HepG2 (cell line): ENCODE results near the gene MARK2. TPM values are rescaled to one million over a fixed set of nuclear protein-coding genes. Genes with fewer than 3 reads are reported as not detected.

Experiments used
- ATF7-NPFF ChIP-seq: sonication (generic); formaldehyde crosslinking; IDR thresholded peaks from 2 replicates; pipeline ENCODE4 v1.8.1; 2023; ENCODE audit warnings: mild to moderate bottlenecking, low read depth, missing genetic modification reagents, moderate library complexity
- BORCS8-MEF2B ChIP-seq: sonication (generic); formaldehyde crosslinking; IDR thresholded peaks from 2 replicates; pipeline ENCODE4 v1.8.0; 2022; ENCODE audit warnings: mild to moderate bottlenecking, missing genetic modification reagents
- BRD4 ChIP-seq: sonication (generic); formaldehyde crosslinking; IDR thresholded peaks from 2 replicates; pipeline ENCODE4 v1.4.0; 2020; ENCODE audit warnings: missing genetic modification reagents
- DMAP1 ChIP-seq: IDR thresholded peaks from 2 replicates; pipeline ENCODE4 v1.6.1; 2016
- ESRRA ChIP-seq: sonication (generic); formaldehyde crosslinking; IDR thresholded peaks from 2 replicates; pipeline ENCODE4 v1.5.1; 2020; ENCODE audit warnings: mild to moderate bottlenecking, low read depth, missing genetic modification reagents
- FLYWCH1 ChIP-seq: sonication (generic); formaldehyde crosslinking; IDR thresholded peaks from 2 replicates; pipeline ENCODE4 v1.8.1; 2023; ENCODE audit warnings: mild to moderate bottlenecking, missing genetic modification reagents
- FOXC1 ChIP-seq: sonication (generic); formaldehyde crosslinking; IDR thresholded peaks from 2 replicates; pipeline ENCODE4 v1.8.0; 2022; ENCODE audit warnings: mild to moderate bottlenecking, missing genetic modification reagents, borderline replicate concordance
- FOXO4 ChIP-seq: sonication (generic); formaldehyde crosslinking; conservative IDR thresholded peaks from 2 replicates; pipeline ENCODE4 v1.8.1; 2023; ENCODE audit warnings: missing genetic modification reagents
- HMGXB3 ChIP-seq: sonication (generic); formaldehyde crosslinking; IDR thresholded peaks from 2 replicates; pipeline ENCODE4 v1.4.0; 2020; ENCODE audit warnings: missing genetic modification reagents, borderline replicate concordance
- MIER3 ChIP-seq: IDR thresholded peaks from 2 replicates; pipeline ENCODE4 v1.6.1; 2016; ENCODE audit warnings: missing compliant biosample characterization, borderline replicate concordance
- NR2C2 ChIP-seq: sonication (generic); formaldehyde crosslinking; IDR thresholded peaks from 2 replicates; pipeline ENCODE4 v1.4.0; 2020; ENCODE audit warnings: missing genetic modification reagents, mild to moderate bottlenecking, moderate library complexity, borderline replicate concordance
- RFX1 ChIP-seq: fragments of 450-650 bp; IDR thresholded peaks from 2 replicates; pipeline ENCODE4 v1.6.1; 2017
- SAP130 ChIP-seq: IDR thresholded peaks from 2 replicates; pipeline ENCODE4 v1.6.1; 2016; ENCODE audit warnings: low read depth
- SMAD9 ChIP-seq: sonication (generic); formaldehyde crosslinking; IDR thresholded peaks from 2 replicates; pipeline ENCODE4 v1.5.1; 2020; ENCODE audit warnings: mild to moderate bottlenecking, missing genetic modification reagents
- SNAPC4 ChIP-seq: sonication (generic); formaldehyde crosslinking; IDR thresholded peaks from 2 replicates; pipeline ENCODE4 v1.4.0; 2020; ENCODE audit warnings: mild to moderate bottlenecking, missing genetic modification reagents
- ZFP82 ChIP-seq: sonication (generic); formaldehyde crosslinking; IDR thresholded peaks from 2 replicates; pipeline ENCODE4 v1.5.1; 2020; ENCODE audit warnings: mild to moderate bottlenecking, missing genetic modification reagents, borderline replicate concordance
- ZFP90 ChIP-seq: sonication (generic); formaldehyde crosslinking; IDR thresholded peaks from 2 replicates; pipeline ENCODE4 v1.8.0; 2022; ENCODE audit warnings: missing genetic modification reagents, mild to moderate bottlenecking, inconsistent platforms, borderline replicate concordance
- ZNF333 ChIP-seq: sonication (generic); formaldehyde crosslinking; IDR thresholded peaks from 2 replicates; pipeline ENCODE4 v1.4.0; 2020; ENCODE audit warnings: mild to moderate bottlenecking, missing genetic modification reagents, borderline replicate concordance
- ZNF549 ChIP-seq: sonication (generic); formaldehyde crosslinking; IDR thresholded peaks from 2 replicates; pipeline ENCODE4 v1.5.0; 2020; ENCODE audit warnings: missing genetic modification reagents
- ZNF605 ChIP-seq: sonication (generic); formaldehyde crosslinking; IDR thresholded peaks from 2 replicates; pipeline ENCODE4 v1.8.0; 2022; ENCODE audit warnings: mild to moderate bottlenecking, missing genetic modification reagents
- ZNF670 ChIP-seq: sonication (generic); formaldehyde crosslinking; IDR thresholded peaks from 2 replicates; pipeline ENCODE4 v1.8.0; 2022; ENCODE audit warnings: mild to moderate bottlenecking, missing genetic modification reagents, borderline replicate concordance
- polyA plus RNA-seq, 8 experiments: library from polyadenylated mRNA; depleted of rRNA in 3 of 8; stranded (reverse) in 7 of 8; unstranded in 1 of 8; fragments of >200 nt; fragmentation: Illumina TruSeq in 4 of 8; extraction: Trizol in 4 of 8; gene quantifications; 2 replicates each; pipeline versions ENCODE4 v1.2.1 to v1.2.3, GENCODE V29; 2011 to 2016; ENCODE audit warnings: low read depth in 4 of 8, missing spikeins in 1 of 8, mixed read lengths in 1 of 8; ENCODE audit not compliant: insufficient read depth in 1 of 8
- total RNA-seq, 5 experiments: library from RNA; depleted of rRNA; stranded (reverse); fragments of >200 nt; fragmentation: Illumina TruSeq; extraction: Trizol; gene quantifications; 2 replicates each; pipeline ENCODE4 v1.2.3, GENCODE V29; 2016; ENCODE audit warnings: low read depth in 1 of 5

MARK2 gene
- total and polyA plus RNA-seq, 2 of the 13 experiments (the other 11 are each of a cell fraction or from before 2014, with no cell fraction given), result 13.5 to 13.9 TPM

DNA sequence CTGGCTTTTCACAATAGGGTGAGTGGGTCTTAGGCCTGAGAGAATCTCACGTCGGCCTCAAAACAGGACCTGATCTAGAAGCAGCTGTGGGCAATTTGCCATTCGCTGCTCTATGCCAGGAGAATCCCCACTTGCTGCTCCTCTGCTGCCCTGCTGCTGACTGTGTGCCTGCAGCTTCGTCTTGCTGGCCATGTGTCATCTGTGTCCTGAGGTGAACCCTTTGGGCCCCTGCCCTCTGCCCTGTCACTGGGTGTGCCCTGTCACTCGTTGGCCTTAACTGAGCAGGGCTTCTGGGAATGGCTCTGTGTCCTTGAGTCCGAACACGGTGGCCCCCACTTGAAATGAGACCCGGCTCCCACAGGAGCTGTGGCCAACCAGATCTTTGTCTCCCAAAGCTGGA is 106.1 kb downstream of the MARK2 start (continued):
- no peak for TF ChIP-seq HMGXB3 (CRISPR knock-in tag)
- TF ChIP-seq BORCS8-MEF2B (CRISPR knock-in tag), result 0 out of 2 replicates have a peak, but pooled peaks have one; percentile 34
- TF ChIP-seq ZFP82, result no peak
- no peak for TF ChIP-seq ZNF605
- TF ChIP-seq RFX1, result no peak
- no peak for TF ChIP-seq ZNF333 (CRISPR knock-in tag)
- TF ChIP-seq NR2C2, result peak; percentile 50; the same call in 1 of the 2 replicates
- TF ChIP-seq BRD4, result 0 out of 2 replicates have a peak, but pooled peaks have one; percentile 18
- 0 out of 2 replicates have a peak, but pooled peaks have one; percentile 39 for TF ChIP-seq ZNF670
- no peak for TF ChIP-seq ZNF549
- no peak for TF ChIP-seq FLYWCH1 (CRISPR knock-in tag)
- no peak for TF ChIP-seq SMAD9 (CRISPR knock-in tag)
- no peak for TF ChIP-seq MIER3 (CRISPR knock-in tag)
- TF ChIP-seq ZFP90, result no peak
- TF ChIP-seq SAP130 (CRISPR knock-in tag), result peak; percentile 89
- 0 out of 2 replicates have a peak, but pooled peaks have one; percentile 25 for TF ChIP-seq FOXC1 (CRISPR knock-in tag)
- no peak for TF ChIP-seq ATF7-NPFF (CRISPR knock-in tag)
- 0 out of 2 replicates have a peak, but pooled peaks have one; percentile 21 for TF ChIP-seq DMAP1 (CRISPR knock-in tag)
- no peak for TF ChIP-seq FOXO4 (CRISPR knock-in tag)
- TF ChIP-seq SNAPC4 (CRISPR knock-in tag), result no peak
- peak; percentile 24; the same call in 1 of the 2 replicates for TF ChIP-seq ESRRA (CRISPR knock-in tag)
